Endodermal cell (in vitro differentiated cells): ENCODE data around the gene PDE7B. TPM values are rescaled to one million over a fixed set of nuclear protein-coding genes. Genes with fewer than 3 reads are reported as not detected.

Experiments
- DNase-seq: peaks from one replicate; pipeline ENCODE4 v3.0.0-alpha.2; 2017
- H3K27ac ChIP-seq: 2 replicates; pipeline ENCODE4 v1.5.1; 2013; ENCODE audit warnings: mild to moderate bottlenecking, low read depth, low read length, moderate library complexity
- H3K27me3 ChIP-seq: 2 replicates; pipeline ENCODE4 v1.6.1; 2013; ENCODE audit warnings: mild to moderate bottlenecking, low read length, moderate library complexity; ENCODE audit not compliant: insufficient read depth, control insufficient read depth, poor library complexity, severe bottlenecking
- H3K36me3 ChIP-seq: 2 replicates; pipeline ENCODE4 v1.7.0; 2013; ENCODE audit warnings: mild to moderate bottlenecking, low read length, moderate library complexity; ENCODE audit not compliant: control insufficient read depth, insufficient read depth
- H3K4me1 ChIP-seq: one replicate; pipeline ENCODE4 v1.7.0; 2013; ENCODE audit warnings: low read length; ENCODE audit not compliant: control insufficient read depth, insufficient read depth
- H3K4me3 ChIP-seq: 2 replicates; pipeline ENCODE4 v1.5.1; 2013; ENCODE audit warnings: mild to moderate bottlenecking, low read length, moderate library complexity
- H3K9ac ChIP-seq: 2 replicates; pipeline ENCODE4 v1.6.1; 2013; ENCODE audit warnings: mild to moderate bottlenecking, low read length, moderate library complexity; ENCODE audit not compliant: poor library complexity, severe bottlenecking; ENCODE audit errors: extremely low read depth
- H3K9me3 ChIP-seq: 2 replicates; pipeline ENCODE4 v1.6.1; 2013; ENCODE audit warnings: mild to moderate bottlenecking, low read length, moderate library complexity; ENCODE audit not compliant: control insufficient read depth
- H3K27ac Mint-ChIP-seq: 2 replicates; pipeline ENCODE4 v1.8.0; 2020; ENCODE audit warnings: mixed read lengths
- H3K27me3 Mint-ChIP-seq: 2 replicates; pipeline ENCODE4 v1.8.0; 2021; ENCODE audit warnings: mild to moderate bottlenecking, mixed read lengths; ENCODE audit not compliant: insufficient read depth
- H3K36me3 Mint-ChIP-seq: 2 replicates; pipeline ENCODE4 v1.8.0; 2020; ENCODE audit warnings: low read depth, mixed read lengths
- H3K4me1 Mint-ChIP-seq: 2 replicates; pipeline ENCODE4 v1.8.0; 2020; ENCODE audit warnings: mixed read lengths
- H3K4me3 Mint-ChIP-seq: 2 replicates; pipeline ENCODE4 v1.8.0; 2020; ENCODE audit warnings: mild to moderate bottlenecking, moderate library complexity, mixed read lengths
- H3K9me3 Mint-ChIP-seq: 2 replicates; pipeline ENCODE4 v1.8.0; 2020; ENCODE audit warnings: mild to moderate bottlenecking, mixed read lengths
- WGBS, 2 experiments: methylation state at CpG; one replicate each; pipeline versions ENCODE4 v1.1.5 to v1.1.7; 2013; ENCODE audit warnings: missing lambda C conversion rate in 2 of 2, mixed read lengths in 1 of 2; ENCODE audit not compliant: insufficient coverage in 1 of 2, insufficient read length in 1 of 2; 5-methylcytosine and 5-hydroxymethylcytosine counted together
- total RNA-seq, 2 donors: library from RNA; stranded (reverse); fragmentation: NEBNext Ultra II Directional in 1 of 2; extraction: Animal tissue kit (Norgen Biotek cat#: 25700) in 1 of 2; gene quantifications; 2 replicates in 1 of 2; 3 replicates in 1 of 2; pipeline ENCODE4 v1.2.1, GENCODE V29; 2021
- TF ChIP-seq, protein P1 (sequence below): fragments of 200-600 bp; sonication (generic); conservative IDR thresholded peaks from 2 replicates; pipeline ENCODE4 v1.5.0; 2021; ENCODE audit warnings: antibody characterized with exemption, mild to moderate bottlenecking

PDE7B gene
- total RNA-seq, 2 donors from 2014 or later: 0.26 TPM; not detected in 1

- WGBS, 2 experiments: 71 to 92% methylated on average over 1 of the region's 1 CpG
- no peak overlapping the region for H3K4me3 ChIP-seq
- Mint-ChIP-seq H3K27ac (no peak overlapping the region), H3K4me1 (no peaks in the 10 kb centered on the region), H3K36me3 (peaks cover 3% of the 10 kb centered on the region), H3K9me3 (peaks cover 10% of the 10 kb centered on the region), H3K27me3 (peaks cover 7% of the 10 kb centered on the region), H3K4me3 (no peak overlapping the region)
- no peak for DNase-seq
- H3K27ac ChIP-seq: no peak overlapping the region
- no peaks in the 10 kb centered on the region for H3K36me3 ChIP-seq
- H3K9me3 ChIP-seq: no peaks in the 10 kb centered on the region
- no peaks in the 10 kb centered on the region for H3K27me3 ChIP-seq
- H3K4me1 ChIP-seq: peaks cover 5% of the 10 kb centered on the region
- no peak overlapping the region for H3K9ac ChIP-seq
- TF ChIP-seq, protein P1, sequence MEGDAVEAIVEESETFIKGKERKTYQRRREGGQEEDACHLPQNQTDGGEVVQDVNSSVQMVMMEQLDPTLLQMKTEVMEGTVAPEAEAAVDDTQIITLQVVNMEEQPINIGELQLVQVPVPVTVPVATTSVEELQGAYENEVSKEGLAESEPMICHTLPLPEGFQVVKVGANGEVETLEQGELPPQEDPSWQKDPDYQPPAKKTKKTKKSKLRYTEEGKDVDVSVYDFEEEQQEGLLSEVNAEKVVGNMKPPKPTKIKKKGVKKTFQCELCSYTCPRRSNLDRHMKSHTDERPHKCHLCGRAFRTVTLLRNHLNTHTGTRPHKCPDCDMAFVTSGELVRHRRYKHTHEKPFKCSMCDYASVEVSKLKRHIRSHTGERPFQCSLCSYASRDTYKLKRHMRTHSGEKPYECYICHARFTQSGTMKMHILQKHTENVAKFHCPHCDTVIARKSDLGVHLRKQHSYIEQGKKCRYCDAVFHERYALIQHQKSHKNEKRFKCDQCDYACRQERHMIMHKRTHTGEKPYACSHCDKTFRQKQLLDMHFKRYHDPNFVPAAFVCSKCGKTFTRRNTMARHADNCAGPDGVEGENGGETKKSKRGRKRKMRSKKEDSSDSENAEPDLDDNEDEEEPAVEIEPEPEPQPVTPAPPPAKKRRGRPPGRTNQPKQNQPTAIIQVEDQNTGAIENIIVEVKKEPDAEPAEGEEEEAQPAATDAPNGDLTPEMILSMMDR: no peak
Observed at GRCh38 chr6:136093835-136094234, 242.3 kb downstream of the PDE7B start.

- Histone ChIP-seq H3K4me3 (no peak overlapping the region), H3K36me3 (no peaks in the 10 kb centered on the region), H3K4me1 (peaks cover 5% of the 10 kb centered on the region), H3K9me3 (no peaks in the 10 kb centered on the region), H3K9ac (no peak overlapping the region), H3K27me3 (no peaks in the 10 kb centered on the region), H3K27ac (no peak overlapping the region)
- TF ChIP-seq, protein P1: no peak
- no peak overlapping the region for H3K27ac Mint-ChIP-seq
- no peak overlapping the region for H3K4me3 Mint-ChIP-seq
- H3K4me1 Mint-ChIP-seq: no peaks in the 10 kb centered on the region
- no peak for DNase-seq
- peaks cover 7% of the 10 kb centered on the region for H3K27me3 Mint-ChIP-seq
- peaks cover 3% of the 10 kb centered on the region for H3K36me3 Mint-ChIP-seq
- WGBS, 2 experiments: 90 to 100% methylated on average over 1 to 3 of the region's 3 CpGs
- H3K9me3 Mint-ChIP-seq: peaks cover 10% of the 10 kb centered on the region
Observed at GRCh38 chr6:136094812-136095211, 243.3 kb downstream of the PDE7B start.

- TF ChIP-seq, protein P1: no peak
- DNase-seq: no peak
- WGBS, 2 experiments: 95 to 100% methylated on average over 1 to 3 of the region's 3 CpGs
- Mint-ChIP-seq H3K27ac (no peak overlapping the region), H3K36me3 (peaks cover 3% of the 10 kb centered on the region), H3K27me3 (peaks cover 17% of the 10 kb centered on the region), H3K4me3 (no peak overlapping the region), H3K9me3 (peaks cover 16% of the 10 kb centered on the region), H3K4me1 (no peaks in the 10 kb centered on the region)
- H3K9ac ChIP-seq: no peak overlapping the region
- no peak overlapping the region for H3K4me3 ChIP-seq
- H3K9me3 ChIP-seq: no peaks in the 10 kb centered on the region
- H3K36me3 ChIP-seq: no peaks in the 10 kb centered on the region
- H3K27ac ChIP-seq: no peak overlapping the region
- H3K27me3 ChIP-seq: no peaks in the 10 kb centered on the region
- peaks cover 5% of the 10 kb centered on the region for H3K4me1 ChIP-seq
Observed at GRCh38 chr6:136095986-136096385, 244.5 kb downstream of the PDE7B start.
